K562 (cell line): Measurements from ENCODE around the gene PPP6C. TPM values are rescaled to one million over a fixed set of nuclear protein-coding genes. Genes with fewer than 3 reads are reported as not detected.
A peak's percentile ranks its signal among the peaks of the same experiment; 100 is the strongest.

Experiments used
- ARHGAP35 ChIP-seq: fragments of 450-650 bp; IDR thresholded peaks from 2 replicates; pipeline ENCODE4 v1.6.1; 2018; ENCODE audit not compliant: partially characterized antibody
- BRD9 ChIP-seq: fragments of 450-650 bp; IDR thresholded peaks from 2 replicates; pipeline ENCODE4 v1.6.1; 2018; ENCODE audit warnings: low read depth; ENCODE audit not compliant: partially characterized antibody
- E2F8 ChIP-seq: fragments of 450-650 bp; IDR thresholded peaks from 2 replicates; pipeline ENCODE4 v1.7.1; 2018; ENCODE audit warnings: mild to moderate bottlenecking, low read depth; ENCODE audit not compliant: partially characterized antibody
- GABPA ChIP-seq: fragments of 200-800 bp; sonication (Bioruptor generic); conservative IDR thresholded peaks from 2 replicates; pipeline ENCODE4 v1.6.1; 2016; ENCODE audit warnings: low read depth, missing genetic modification characterization, missing compliant biosample characterization
- HDGF ChIP-seq: fragments of 450-650 bp; IDR thresholded peaks from 2 replicates; pipeline ENCODE4 v1.6.1; 2016
- MYC ChIP-seq, 2 experiments: fragments of 250-450 bp in 1 of 2; sonication (Bioruptor Pico) in 1 of 2; IDR thresholded peaks; 2 replicates each; pipeline versions ENCODE4 v1.5.1 to v1.6.1; 2012 to 2021; ENCODE audit warnings: low read depth in 2 of 2, borderline replicate concordance in 1 of 2, improper control_type of control experiment in 1 of 2, low read length in 1 of 2, mild to moderate bottlenecking in 1 of 2, moderate library complexity in 1 of 2
- PTRF ChIP-seq: fragments of 450-650 bp; IDR thresholded peaks from 2 replicates; pipeline ENCODE4 v1.6.1; 2016; ENCODE audit warnings: mild to moderate bottlenecking, missing genetic modification characterization, missing compliant biosample characterization
- SNRNP70 ChIP-seq: fragments of 200-400 bp; formaldehyde crosslinking; optimal IDR thresholded peaks from 2 replicates; pipeline ENCODE3; 2017; ENCODE audit warnings: low read depth, low read length
- TCF7 ChIP-seq: sonication (generic); IDR thresholded peaks from 2 replicates; pipeline ENCODE4 v1.6.1; 2016; ENCODE audit warnings: antibody characterized with exemption, borderline replicate concordance
- TOE1 ChIP-seq, 2 experiments: fragments of 450-650 bp in 1 of 2; sonication (generic) in 1 of 2; formaldehyde crosslinking in 1 of 2; IDR thresholded peaks; 2 replicates each; pipeline versions ENCODE4 v1.7.1 to v1.8.0; 2016 to 2022; ENCODE audit warnings: borderline replicate concordance in 2 of 2, mild to moderate bottlenecking in 2 of 2, antibody characterized with exemption in 1 of 2, inconsistent platforms in 1 of 2, low read depth in 1 of 2, missing genetic modification reagents in 1 of 2, moderate library complexity in 1 of 2
- USF1 ChIP-seq: sonication (generic); formaldehyde crosslinking; IDR thresholded peaks from 2 replicates; pipeline ENCODE4 v1.9.0; 2022; ENCODE audit warnings: mild to moderate bottlenecking, missing genetic modification reagents
- XRCC4 ChIP-seq: IDR thresholded peaks from one replicate; pipeline ENCODE4 v1.6.1; 2011; ENCODE audit not compliant: insufficient read depth, insufficient read length; ENCODE audit errors: extremely low read depth
- ZBTB11 ChIP-seq, 3 experiments: fragments of 200-800 bp in 1 of 3; fragments of 250-450 bp in 1 of 3; fragments of 450-650 bp in 1 of 3; sonication (Bioruptor Pico) in 1 of 3; sonication (Bioruptor generic) in 1 of 3; formaldehyde crosslinking in 1 of 3; IDR thresholded peaks; 2 replicates each; pipeline versions ENCODE4 v1.6.1 to v1.8.0; 2016 to 2022; ENCODE audit warnings: mild to moderate bottlenecking in 2 of 3, missing genetic modification characterization in 2 of 3, missing compliant biosample characterization in 1 of 3, moderate library complexity in 1 of 3
- ZNF354B ChIP-seq: fragments of 250-450 bp; sonication (Bioruptor Pico); IDR thresholded peaks from 2 replicates; pipeline ENCODE4 v1.4.0; 2020
- ZNF431 ChIP-seq: sonication (generic); formaldehyde crosslinking; IDR thresholded peaks from 2 replicates; pipeline ENCODE4 v1.8.0; 2022; ENCODE audit warnings: mild to moderate bottlenecking, missing genetic modification reagents
- polyA plus RNA-seq, 8 experiments: library from polyadenylated mRNA; depleted of rRNA in 4 of 8; stranded (reverse) in 5 of 8; unstranded in 3 of 8; fragments of >200 nt; fragmentation: Nextera tagmentation in 2 of 8; fragmentation: Illumina TruSeq in 1 of 8; extraction: Ambion mirVana in 2 of 8; extraction: Trizol in 1 of 8; gene quantifications; 2 replicates each; pipeline versions ENCODE4 v1.2.1 to v1.2.3, GENCODE V29; 2011 to 2014; ENCODE audit warnings: inconsistent platforms in 1 of 8, missing spikeins in 1 of 8
- total RNA-seq, 7 experiments: library from RNA; depleted of rRNA in 6 of 7; stranded (reverse); fragments of >200 nt in 6 of 7; fragmentation: Illumina TruSeq in 2 of 7; extraction: Trizol in 2 of 7; gene quantifications; 2 replicates each; pipeline versions ENCODE4 v1.2.1 to v1.2.3, GENCODE V29; 2011 to 2021; ENCODE audit warnings: low replicate concordance in 1 of 7
- TF ChIP-seq, protein P1 (sequence below): sonication (generic); formaldehyde crosslinking; IDR thresholded peaks from 2 replicates; pipeline ENCODE4 v1.9.0; 2022; ENCODE audit warnings: mild to moderate bottlenecking, missing genetic modification reagents

Gene PPP6C
- total and polyA plus RNA-seq, 9 of the 15 experiments (the other 6 are each of a cell fraction or from before 2014, with no cell fraction given) = 18.8 to 44.8 (median 38.3) TPM

GRCh38 chr9:125189011-125189360, 617 bp downstream of the PPP6C start (continued):
- TF ChIP-seq USF1 (CRISPR knock-in tag) (peak; percentile 32; the same call in 1 of the 2 replicates), ZNF431 (no peak), XRCC4 (no peak), E2F8 (peak; percentile 27), SNRNP70 (no peak), HDGF (no peak), TOE1 (IDR thresholded peaks at IDR 0.05; ENCODE audit: borderline replicate concordance) (no peak), TOE1 (CRISPR knock-in tag; IDR thresholded peaks at IDR 0.05; ENCODE audit: borderline replicate concordance, low read depth) (no peak), GABPA (tag) (no peak), TCF7 (no peak), BRD9 (no peak), MYC (IDR thresholded peaks at IDR 0.05; ENCODE audit: low read depth, low read length) (no peak), MYC (CRISPR knock-in tag; IDR thresholded peaks at IDR 0.05; ENCODE audit: borderline replicate concordance, low read depth) (no peak), ZNF354B (CRISPR knock-in tag) (no peak), ZBTB11 (CRISPR knock-in tag; IDR thresholded peaks at IDR 0.05) (no peak), PTRF (no peak), ARHGAP35 (no peak)
- TF ChIP-seq, protein P1, sequence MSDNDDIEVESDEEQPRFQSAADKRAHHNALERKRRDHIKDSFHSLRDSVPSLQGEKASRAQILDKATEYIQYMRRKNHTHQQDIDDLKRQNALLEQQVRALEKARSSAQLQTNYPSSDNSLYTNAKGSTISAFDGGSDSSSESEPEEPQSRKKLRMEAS (CRISPR knock-in tag) = 0 out of 2 replicates have a peak, but pooled peaks have one; percentile 30
